DOHH2 (cell line): ENCODE measurements around the gene ZNF236.

Source experiments
- CTCF ChIP-seq: fragments of 200-600 bp; sonication (generic); IDR thresholded peaks from one replicate; pipeline ENCODE4 v1.5.1; 2014; ENCODE audit warnings: antibody characterized with exemption, mild to moderate bottlenecking, low read depth, low read length; ENCODE audit not compliant: poor library complexity, severe bottlenecking
- EZH2phosphoT487 ChIP-seq: fragments of 200-600 bp; sonication (generic); IDR thresholded peaks from 2 replicates; pipeline ENCODE4 v1.6.1; 2017; ENCODE audit warnings: borderline replicate concordance, mild to moderate bottlenecking, antibody characterized with exemption, low read length, moderate library complexity, mixed read lengths

GRCh38 chr18:76979111-76979751 lies 156.9 kb downstream of the ZNF236 start:
- no peak for TF ChIP-seq CTCF
- TF ChIP-seq EZH2phosphoT487, result no peak
